Sigmoid colon (tissue), 4 donors: Measurements from ENCODE around the gene SERPINB1.

ENCODE experiments used
- EP300 ChIP-seq, 4 donors: sonication (generic); formaldehyde crosslinking; IDR thresholded peaks; one replicate each; pipeline ENCODE4 v1.6.1; 2017; ENCODE audit warnings: antibody characterized with exemption in 4 of 4
- POLR2A ChIP-seq, 2 donors: fragments of 450-650 bp; IDR thresholded peaks; one replicate each; pipeline ENCODE4 v1.6.1; 2016; ENCODE audit warnings: antibody characterized with exemption in 2 of 2, mild to moderate bottlenecking in 2 of 2, moderate library complexity in 2 of 2
- POLR2AphosphoS5 ChIP-seq, 4 donors: sonication (generic); formaldehyde crosslinking; IDR thresholded peaks; one replicate each; pipeline ENCODE4 v1.6.1; 2017; ENCODE audit warnings: antibody characterized with exemption in 4 of 4
- TF ChIP-seq, protein P1 (sequence below), 4 experiments: fragments of 450-650 bp in 3 of 4; fragments of 200-600 bp in 1 of 4; IDR thresholded peaks; one replicate each; pipeline ENCODE4 v1.5.1; 2016 to 2019; ENCODE audit warnings: antibody characterized with exemption in 4 of 4, mild to moderate bottlenecking in 3 of 4, moderate library complexity in 2 of 4

GRCh38 chr6:2792330-2793110, 49.1 kb downstream of the SERPINB1 start:
- no peak for TF ChIP-seq EP300 (IDR thresholded peaks at IDR 0.05)
- TF ChIP-seq, protein P1, sequence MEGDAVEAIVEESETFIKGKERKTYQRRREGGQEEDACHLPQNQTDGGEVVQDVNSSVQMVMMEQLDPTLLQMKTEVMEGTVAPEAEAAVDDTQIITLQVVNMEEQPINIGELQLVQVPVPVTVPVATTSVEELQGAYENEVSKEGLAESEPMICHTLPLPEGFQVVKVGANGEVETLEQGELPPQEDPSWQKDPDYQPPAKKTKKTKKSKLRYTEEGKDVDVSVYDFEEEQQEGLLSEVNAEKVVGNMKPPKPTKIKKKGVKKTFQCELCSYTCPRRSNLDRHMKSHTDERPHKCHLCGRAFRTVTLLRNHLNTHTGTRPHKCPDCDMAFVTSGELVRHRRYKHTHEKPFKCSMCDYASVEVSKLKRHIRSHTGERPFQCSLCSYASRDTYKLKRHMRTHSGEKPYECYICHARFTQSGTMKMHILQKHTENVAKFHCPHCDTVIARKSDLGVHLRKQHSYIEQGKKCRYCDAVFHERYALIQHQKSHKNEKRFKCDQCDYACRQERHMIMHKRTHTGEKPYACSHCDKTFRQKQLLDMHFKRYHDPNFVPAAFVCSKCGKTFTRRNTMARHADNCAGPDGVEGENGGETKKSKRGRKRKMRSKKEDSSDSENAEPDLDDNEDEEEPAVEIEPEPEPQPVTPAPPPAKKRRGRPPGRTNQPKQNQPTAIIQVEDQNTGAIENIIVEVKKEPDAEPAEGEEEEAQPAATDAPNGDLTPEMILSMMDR (IDR thresholded peaks at IDR 0.05), result no peak
- TF ChIP-seq POLR2AphosphoS5 (IDR thresholded peaks at IDR 0.05), result no peak
- TF ChIP-seq POLR2A (IDR thresholded peaks at IDR 0.05), result no peak
